Mesenchymal stem cell (in vitro differentiated cells and primary cell): ENCODE results near the gene ADPRM.
A peak's percentile ranks its signal among the peaks of the same experiment; 100 is the strongest.

ENCODE experiments used
- DNase-seq: peaks from one replicate; pipeline ENCODE4 v3.0.0-alpha.2; 2013
- H2AFZ ChIP-seq: one replicate; pipeline ENCODE4 v1.6.1; 2013; ENCODE audit warnings: low read depth, mild to moderate bottlenecking, control low read depth, inconsistent platforms, low read length, moderate library complexity
- H2AK5ac ChIP-seq: 2 replicates; pipeline ENCODE4 v1.6.1; 2013; ENCODE audit warnings: low read length, moderate library complexity, mild to moderate bottlenecking, inconsistent platforms; ENCODE audit not compliant: severe bottlenecking
- H2BK120ac ChIP-seq: one replicate; pipeline ENCODE4 v1.6.1; 2013; ENCODE audit warnings: low read depth, mild to moderate bottlenecking, inconsistent platforms, low read length, moderate library complexity
- H2BK12ac ChIP-seq, 2 experiments: one replicate each; pipeline ENCODE4 v1.6.1; 2013; ENCODE audit warnings: inconsistent platforms in 2 of 2, low read length in 2 of 2, mild to moderate bottlenecking in 2 of 2, moderate library complexity in 2 of 2, control low read depth in 1 of 2
- H2BK15ac ChIP-seq: one replicate; pipeline ENCODE4 v1.6.1; 2013; ENCODE audit warnings: mild to moderate bottlenecking, low read depth, inconsistent platforms; ENCODE audit not compliant: poor library complexity, severe bottlenecking
- H2BK5ac ChIP-seq: 2 replicates; pipeline ENCODE4 v1.6.1; 2013; ENCODE audit warnings: low read depth, mild to moderate bottlenecking, low read length, control low read depth, inconsistent platforms; ENCODE audit not compliant: poor library complexity, severe bottlenecking
- H3K14ac ChIP-seq, 2 experiments: one replicate each; pipeline ENCODE4 v1.6.1; 2013; ENCODE audit warnings: inconsistent platforms in 2 of 2, low read length in 2 of 2, control low read depth in 1 of 2, mild to moderate bottlenecking in 1 of 2, moderate library complexity in 1 of 2
- H3K18ac ChIP-seq, 2 experiments: one replicate each; pipeline ENCODE4 v1.6.1; 2013; ENCODE audit warnings: inconsistent platforms in 2 of 2, low read length in 2 of 2, control low read depth in 1 of 2, low read depth in 1 of 2, mild to moderate bottlenecking in 1 of 2
- H3K23ac ChIP-seq, 2 experiments: one replicate each; pipeline ENCODE4 v1.6.1; 2013; ENCODE audit warnings: inconsistent platforms in 2 of 2, low read length in 2 of 2, mild to moderate bottlenecking in 2 of 2, moderate library complexity in 2 of 2, control low read depth in 1 of 2
- H3K27ac ChIP-seq: 2 replicates; pipeline ENCODE4 v1.5.1; 2013; ENCODE audit warnings: mild to moderate bottlenecking, moderate library complexity, low read length, control low read depth, inconsistent platforms; ENCODE audit not compliant: poor library complexity, severe bottlenecking
- H3K27me3 ChIP-seq, 2 experiments: 2 replicates each; pipeline versions ENCODE4 v1.6.1 to v1.7.0; 2013; ENCODE audit warnings: low read length in 2 of 2, mild to moderate bottlenecking in 2 of 2, moderate library complexity in 2 of 2, control low read depth in 1 of 2, inconsistent platforms in 1 of 2; ENCODE audit not compliant: control insufficient read depth in 1 of 2, insufficient read depth in 1 of 2
- H3K36me3 ChIP-seq, 2 experiments: 2 replicates each; pipeline versions ENCODE4 v1.6.1 to v1.7.0; 2013; ENCODE audit warnings: low read length in 2 of 2, control low read depth in 1 of 2, inconsistent platforms in 1 of 2, low read depth in 1 of 2, mild to moderate bottlenecking in 1 of 2; ENCODE audit not compliant: insufficient read depth in 2 of 2, control insufficient read depth in 1 of 2
- H3K4ac ChIP-seq, 2 experiments: one replicate each; pipeline ENCODE4 v1.6.1; 2013; ENCODE audit warnings: inconsistent platforms in 2 of 2, low read length in 2 of 2, mild to moderate bottlenecking in 2 of 2, moderate library complexity in 2 of 2, control low read depth in 1 of 2, low read depth in 1 of 2
- H3K4me1 ChIP-seq: 2 replicates; pipeline ENCODE4 v1.6.1; 2013; ENCODE audit warnings: low read depth, low read length, control low read depth; ENCODE audit not compliant: control insufficient read depth, insufficient read depth
- H3K4me2 ChIP-seq: 2 replicates; pipeline ENCODE4 v1.6.1; 2013; ENCODE audit warnings: low read length, mild to moderate bottlenecking, inconsistent platforms; ENCODE audit not compliant: poor library complexity, severe bottlenecking
- H3K4me3 ChIP-seq, 2 experiments: 2 replicates each; pipeline versions ENCODE4 v1.5.1 to v1.7.0; 2013; ENCODE audit warnings: low read length in 2 of 2, mild to moderate bottlenecking in 2 of 2, control low read depth in 1 of 2, low read depth in 1 of 2; ENCODE audit not compliant: insufficient read depth in 1 of 2
- H3K79me1 ChIP-seq: replicated peaks from 2 replicates; pipeline ENCODE4 v1.6.1; 2013; ENCODE audit warnings: mild to moderate bottlenecking, control low read depth, low read length, inconsistent platforms; ENCODE audit not compliant: poor library complexity, severe bottlenecking
- H3K9ac ChIP-seq: 2 replicates; pipeline ENCODE4 v1.7.0; 2013; ENCODE audit warnings: mild to moderate bottlenecking, low read length, moderate library complexity
- H3K9me3 ChIP-seq: 2 replicates; pipeline ENCODE4 v1.7.0; 2013; ENCODE audit warnings: mild to moderate bottlenecking, low read length; ENCODE audit not compliant: control insufficient read depth
- H4K8ac ChIP-seq: one replicate; pipeline ENCODE4 v1.6.1; 2013; ENCODE audit warnings: inconsistent platforms, mild to moderate bottlenecking, low read length, moderate library complexity
- H4K91ac ChIP-seq: one replicate; pipeline ENCODE4 v1.6.1; 2013; ENCODE audit warnings: mild to moderate bottlenecking, low read length, inconsistent platforms
- WGBS: methylation state at CpG from one replicate; pipeline ENCODE4 v1.1.7; 2013; ENCODE audit warnings: mixed read lengths; 5-methylcytosine and 5-hydroxymethylcytosine counted together

The ADPRM gene

GRCh38 chr17:10741416-10742135, 44.2 kb downstream of the ADPRM start:
- Histone ChIP-seq H3K4me1 (no peaks in the 10 kb centered on the region), H3K23ac (no peak overlapping the region), H3K4me2 (no peak overlapping the region)

GRCh38 chr17:10742431-10742830, 45.0 kb downstream of the ADPRM start:
- Histone ChIP-seq H2AFZ (no peak overlapping the region), H3K9ac (no peak overlapping the region), H3K36me3 (no peaks in the 10 kb centered on the region)

More at GRCh38 chr17:10741416-10742135, 44.2 kb downstream of the ADPRM start:
- 88% methylated on average over 9 of the region's 10 CpGs for WGBS
- Histone ChIP-seq H3K18ac (no peak overlapping the region), H2AK5ac (no peak overlapping the region), H3K36me3 (no peaks in the 10 kb centered on the region), H3K27ac (no peak overlapping the region), H3K4ac (no peak overlapping the region), H3K14ac (no peak overlapping the region), H3K9ac (no peak overlapping the region), H2BK120ac (no peak overlapping the region), H3K79me1 (no peaks in the 10 kb centered on the region), H2BK15ac (no peak overlapping the region), H3K9me3 (no peaks in the 10 kb centered on the region), H3K4me3 (no peak overlapping the region), H2BK5ac (no peak overlapping the region), H2AFZ (no peak overlapping the region), H4K8ac (no peak overlapping the region), H4K91ac (no peak overlapping the region), H3K27me3 (peaks cover 0 to 25% of the 10 kb centered on the region in 2 experiments), H2BK12ac (no peak overlapping the region)
- DNase-seq, result no peak

DNA sequence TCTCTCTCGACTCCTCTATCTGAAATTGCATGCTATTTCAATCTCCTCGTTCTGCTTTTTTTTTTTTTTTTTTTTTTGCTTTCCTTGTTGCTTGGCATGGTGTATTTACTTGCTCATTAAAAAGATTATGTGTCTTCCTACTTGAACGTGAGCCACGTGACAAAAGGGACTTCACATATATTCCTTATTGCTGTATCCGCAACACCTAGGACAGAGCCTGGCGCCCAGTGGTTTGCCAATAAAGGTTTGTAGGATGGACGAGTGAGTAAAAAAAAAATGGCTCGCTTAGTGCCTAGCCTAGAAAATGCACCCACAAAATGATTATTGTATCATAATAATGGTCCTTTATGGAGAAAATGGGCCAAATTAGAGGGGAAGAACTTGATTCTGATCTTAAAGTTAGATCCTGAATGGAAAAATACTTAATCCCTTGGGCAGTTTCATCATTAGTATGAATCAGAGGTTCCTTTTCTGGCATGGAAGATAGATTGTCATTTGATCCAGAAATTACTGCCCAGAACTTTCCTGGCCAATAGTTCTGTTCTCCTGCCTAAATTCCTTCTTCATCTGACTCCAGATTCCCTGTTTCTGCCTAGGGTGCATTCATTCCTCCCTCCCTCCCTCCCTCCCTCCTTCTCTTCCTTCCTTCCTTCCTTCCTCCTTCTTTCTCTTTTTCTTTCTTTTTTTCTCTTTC, 46.1 kb downstream of the ADPRM start:
- Histone ChIP-seq H3K4ac (no peak overlapping the region), H4K8ac (no peak overlapping the region), H3K18ac (no peak overlapping the region), H3K4me3 (peak overlapping the region in 1 of 2 experiments; percentile 16), H4K91ac (no peak overlapping the region), H3K79me1 (no peaks in the 10 kb centered on the region), H2BK15ac (no peak overlapping the region), H3K27ac (no peak overlapping the region), H2AFZ (no peak overlapping the region), H3K9me3 (no peaks in the 10 kb centered on the region), H3K4me2 (no peak overlapping the region), H3K14ac (no peak overlapping the region), H2AK5ac (no peak overlapping the region), H2BK12ac (no peak overlapping the region), H3K27me3 (peaks cover 0 to 17% of the 10 kb centered on the region in 2 experiments), H3K4me1 (no peaks in the 10 kb centered on the region), H3K36me3 (no peaks in the 10 kb centered on the region), H2BK5ac (no peak overlapping the region), H3K23ac (no peak overlapping the region), H3K9ac (peak overlapping the region; percentile 36), H2BK120ac (no peak overlapping the region)
- DNase-seq, result no peak
- WGBS, result 81% methylated on average over 4 of the region's 8 CpGs

More at GRCh38 chr17:10742431-10742830, 45.0 kb downstream of the ADPRM start:
- no peak overlapping the region for H3K14ac ChIP-seq
- no peak overlapping the region for H4K91ac ChIP-seq
- no peak for DNase-seq
- no peak overlapping the region for H2BK15ac ChIP-seq
- no peak overlapping the region for H3K4me2 ChIP-seq
- H3K27me3 ChIP-seq, result peaks cover 0 to 25% of the 10 kb centered on the region in 2 experiments
- no peak overlapping the region for H4K8ac ChIP-seq
- 93% methylated on average over 4 of the region's 6 CpGs for WGBS
- no peaks in the 10 kb centered on the region for H3K9me3 ChIP-seq
- no peak overlapping the region for H3K18ac ChIP-seq
- no peak overlapping the region for H3K23ac ChIP-seq
- H2BK12ac ChIP-seq, result no peak overlapping the region
- H3K4me3 ChIP-seq, result no peak overlapping the region
- H3K4me1 ChIP-seq, result no peaks in the 10 kb centered on the region
- no peaks in the 10 kb centered on the region for H3K79me1 ChIP-seq
- no peak overlapping the region for H3K27ac ChIP-seq
- no peak overlapping the region for H2BK5ac ChIP-seq
- no peak overlapping the region for H2BK120ac ChIP-seq
- H2AK5ac ChIP-seq, result no peak overlapping the region
- H3K4ac ChIP-seq, result no peak overlapping the region

DNA sequence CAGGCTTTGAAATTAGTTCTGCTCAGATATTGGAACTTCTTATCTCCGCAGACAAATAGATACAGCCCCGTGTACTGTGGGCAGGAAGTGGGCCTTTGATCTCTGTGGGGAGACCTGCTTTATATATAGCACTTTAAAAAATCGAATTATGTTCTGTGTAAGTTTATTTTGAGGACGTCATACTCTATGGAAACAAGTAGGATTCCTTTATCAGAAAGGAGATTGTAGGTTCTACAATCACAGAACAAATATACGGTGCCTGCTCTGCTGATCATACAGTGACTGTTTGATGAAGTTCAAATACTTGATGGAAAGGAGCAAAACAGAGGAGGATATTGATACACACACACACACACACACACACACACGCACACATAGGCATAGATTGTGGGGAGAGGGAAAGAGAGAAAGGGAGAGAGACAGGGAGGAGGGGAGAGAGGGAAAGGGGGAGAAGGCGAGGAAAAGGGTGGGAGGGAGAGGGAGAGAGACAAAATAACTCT, 47.2 kb downstream of the ADPRM start:
- Histone ChIP-seq H3K9ac (peak overlapping the region; percentile 50), H3K18ac (no peak overlapping the region), H3K27me3 (peaks cover 0 to 15% of the 10 kb centered on the region in 2 experiments), H3K14ac (no peak overlapping the region), H4K8ac (no peak overlapping the region), H3K79me1 (no peaks in the 10 kb centered on the region), H2AFZ (no peak overlapping the region), H2BK5ac (no peak overlapping the region), H3K23ac (no peak overlapping the region), H3K4me2 (no peak overlapping the region), H2AK5ac (no peak overlapping the region), H2BK15ac (no peak overlapping the region), H3K27ac (no peak overlapping the region), H2BK120ac (no peak overlapping the region), H3K4ac (no peak overlapping the region), H4K91ac (no peak overlapping the region), H3K36me3 (no peaks in the 10 kb centered on the region), H3K4me3 (no peak overlapping the region), H3K4me1 (no peaks in the 10 kb centered on the region), H3K9me3 (no peaks in the 10 kb centered on the region), H2BK12ac (no peak overlapping the region)
- WGBS, result 78% methylated on average over 5 of the region's 7 CpGs
- no peak for DNase-seq
